HG02678 (cell line): ENCODE results near the gene CALML3.
"Not testable (repeated sequence)": the region's sequence is repeated elsewhere in the genome, so short reads cannot be mapped to it uniquely, and the experiment has no call there.

Source experiments
- ATAC-seq: cut with Tn5 transposase; IDR thresholded peaks from one replicate; pipeline ENCODE4 v1.9.1; 2021; ENCODE audit warnings: mild to moderate bottlenecking, moderate library complexity; ENCODE audit not compliant: unreplicated experiment

Gene CALML3

DNA sequence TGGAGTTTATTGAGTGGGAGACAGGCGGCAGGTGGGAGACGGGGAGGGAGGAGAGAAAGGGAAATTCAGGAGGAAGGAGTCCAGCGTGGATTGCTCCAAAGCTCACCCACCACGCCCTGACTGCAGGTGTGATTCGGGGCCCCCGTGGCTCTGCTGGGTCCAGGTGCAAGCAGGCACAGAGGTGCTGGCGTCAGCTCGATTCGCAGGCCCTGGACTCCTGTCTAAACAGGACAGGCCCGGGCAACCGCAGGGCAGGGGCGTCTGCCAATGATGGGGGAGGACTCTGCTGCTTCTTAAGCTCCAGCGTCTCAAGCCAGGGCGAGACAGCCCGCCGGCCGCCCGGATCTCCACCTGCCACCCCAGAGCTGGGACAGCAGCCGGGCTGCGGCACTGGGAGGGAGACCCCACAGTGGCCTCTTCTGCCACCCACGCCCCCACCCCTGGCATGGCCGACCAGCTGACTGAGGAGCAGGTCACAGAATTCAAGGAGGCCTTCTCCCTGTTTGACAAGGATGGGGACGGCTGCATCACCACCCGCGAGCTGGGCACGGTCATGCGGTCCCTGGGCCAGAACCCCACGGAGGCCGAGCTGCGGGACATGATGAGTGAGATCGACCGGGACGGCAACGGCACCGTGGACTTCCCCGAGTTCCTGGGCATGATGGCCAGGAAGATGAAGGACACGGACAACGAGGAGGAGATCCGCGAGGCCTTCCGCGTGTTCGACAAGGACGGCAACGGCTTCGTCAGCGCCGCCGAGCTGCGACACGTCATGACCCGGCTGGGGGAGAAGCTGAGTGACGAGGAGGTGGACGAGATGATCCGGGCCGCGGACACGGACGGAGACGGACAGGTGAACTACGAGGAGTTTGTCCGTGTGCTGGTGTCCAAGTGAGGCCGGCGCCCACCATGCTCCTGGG lies at the start of gene CALML3:
TSS of gene CALML3 (plus strand) at position 321 of the 920 bp plus-strand sequence. CDS start at position 446, 125 bp downstream.
- no peak for ATAC-seq

DNA sequence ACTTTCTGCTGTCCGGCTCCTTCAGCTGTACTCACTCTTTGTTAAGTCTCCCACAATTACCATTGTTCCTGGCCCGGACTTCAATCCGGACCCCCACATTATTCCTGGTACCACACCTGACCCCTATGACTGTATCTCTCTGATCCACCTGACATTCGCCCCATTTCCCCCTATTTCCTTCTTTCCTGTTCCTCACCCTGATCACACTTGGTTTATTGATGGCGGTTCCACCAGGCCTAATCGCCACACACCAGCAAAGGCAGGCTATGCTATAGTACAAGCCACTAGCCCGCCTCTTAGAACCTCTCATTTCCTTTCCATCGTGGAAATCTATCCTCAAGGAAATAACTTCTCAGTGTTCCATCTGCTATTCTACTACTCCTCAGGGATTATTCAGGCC lies 49.7 kb upstream of the CALML3 start:
- not testable (repeated sequence) for ATAC-seq

GRCh38 chr10:5475974-5476807 lies 48.6 kb upstream of the CALML3 start:
- not testable (repeated sequence) for ATAC-seq

DNA sequence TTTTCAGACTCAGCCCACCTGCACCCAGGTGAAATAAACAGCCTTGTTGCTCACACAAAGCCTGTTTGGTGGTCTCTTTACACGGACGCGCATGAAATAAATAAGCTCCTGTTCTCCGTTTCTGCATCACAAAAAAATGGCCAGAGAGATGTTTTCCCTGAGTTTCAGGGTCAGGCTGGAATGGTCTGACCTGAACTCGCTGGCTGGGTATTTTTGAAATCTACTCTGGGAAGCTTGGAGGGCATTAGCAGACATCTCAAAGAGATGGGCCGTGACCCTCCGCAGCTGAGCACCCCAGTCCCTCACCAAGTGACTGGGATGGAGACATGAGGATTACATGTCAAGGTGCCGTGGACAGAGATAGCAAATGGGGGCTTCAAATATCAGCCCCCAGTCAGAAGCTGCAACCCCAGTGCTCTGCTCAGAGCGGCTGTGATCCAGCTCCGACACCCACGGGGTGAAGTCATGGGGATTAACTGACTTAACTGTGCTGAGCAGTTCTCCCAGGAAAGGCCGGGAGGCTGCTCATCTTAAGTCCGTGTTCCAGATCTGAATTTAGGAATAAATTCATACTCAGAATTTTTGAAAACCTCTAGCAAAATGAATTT lies 47.7 kb upstream of the CALML3 start:
- ATAC-seq: no peak

DNA sequence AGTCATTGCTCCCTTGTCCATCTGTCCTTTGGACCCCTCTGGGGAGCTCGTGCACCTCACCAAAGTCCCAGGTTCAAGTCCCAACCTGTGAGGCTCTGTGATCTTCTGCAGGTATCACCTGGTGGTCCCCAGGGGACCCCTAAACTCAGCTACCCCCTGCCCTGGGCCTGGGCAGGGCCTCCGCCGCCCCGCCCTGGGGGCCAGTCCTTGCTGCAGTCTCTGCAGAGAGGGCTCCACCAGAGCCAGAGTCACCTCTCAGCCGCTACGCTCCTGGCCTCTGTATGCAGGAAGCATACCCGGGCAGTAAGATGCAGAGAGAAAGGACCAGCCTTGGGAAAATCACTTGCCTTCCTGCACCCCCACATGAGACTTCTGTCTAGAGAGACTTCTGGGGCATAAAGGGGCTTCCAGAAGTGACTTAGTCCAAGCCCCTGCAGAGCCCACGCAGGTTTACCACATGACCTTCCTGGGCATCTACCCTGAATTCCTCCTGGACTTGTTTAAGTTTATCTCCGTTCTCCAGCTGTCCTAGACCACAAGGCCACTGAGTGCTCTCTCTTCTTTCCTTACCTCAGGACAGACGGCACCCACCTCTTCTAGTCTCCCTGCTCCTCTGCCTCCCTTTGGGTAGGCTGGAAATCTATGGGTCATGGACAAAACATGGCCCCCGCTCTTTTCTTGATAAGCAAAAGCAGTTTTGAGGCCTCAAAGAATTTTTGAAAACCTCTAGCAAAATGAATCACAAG lies 46.6 kb upstream of the CALML3 start:
- no peak for ATAC-seq

- ATAC-seq: no peak
These were observed 46.0 kb upstream of the CALML3 start for GRCh38 chr10:5478694-5479305.

- ATAC-seq: no peak
These were observed 45.1 kb upstream of the CALML3 start for GRCh38 chr10:5479481-5480161.

DNA sequence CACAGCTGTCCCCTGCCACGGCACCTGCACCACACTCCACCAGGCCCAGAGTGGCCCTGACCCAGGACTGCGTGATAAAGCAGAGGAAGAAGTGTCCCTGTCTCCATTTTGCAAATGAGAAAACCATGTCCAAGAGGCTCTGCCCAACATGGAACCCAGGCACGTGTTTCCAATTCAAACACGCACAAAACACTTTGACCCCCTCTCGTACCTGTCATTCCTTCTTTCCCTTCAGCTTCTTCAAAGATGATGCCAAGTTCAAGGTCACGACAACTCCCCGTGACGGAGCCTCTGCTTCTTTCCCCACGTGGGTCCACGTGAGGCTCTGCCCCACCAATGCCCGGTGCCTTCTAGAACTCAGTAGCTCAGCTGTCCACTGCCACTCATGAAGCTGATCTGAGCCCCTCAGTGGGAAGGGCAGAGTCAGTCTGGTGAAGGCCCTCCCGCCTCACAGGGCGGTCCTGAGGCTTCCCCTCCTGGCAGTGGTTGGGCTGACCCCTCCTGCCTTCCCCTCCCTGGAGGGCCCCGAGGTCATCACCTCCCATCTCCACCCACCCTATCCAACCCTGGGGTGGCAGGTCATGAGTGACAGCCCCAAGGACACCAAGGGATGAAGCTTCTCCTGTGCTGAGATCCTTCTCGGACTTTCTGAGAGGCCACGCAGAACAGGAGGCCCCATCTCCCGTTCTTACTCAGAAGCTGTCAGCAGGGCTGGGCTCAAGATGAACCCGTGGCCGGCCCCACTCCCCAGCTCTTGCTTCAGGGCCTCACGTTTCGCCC lies 44.4 kb upstream of the CALML3 start:
- no peak for ATAC-seq

DNA sequence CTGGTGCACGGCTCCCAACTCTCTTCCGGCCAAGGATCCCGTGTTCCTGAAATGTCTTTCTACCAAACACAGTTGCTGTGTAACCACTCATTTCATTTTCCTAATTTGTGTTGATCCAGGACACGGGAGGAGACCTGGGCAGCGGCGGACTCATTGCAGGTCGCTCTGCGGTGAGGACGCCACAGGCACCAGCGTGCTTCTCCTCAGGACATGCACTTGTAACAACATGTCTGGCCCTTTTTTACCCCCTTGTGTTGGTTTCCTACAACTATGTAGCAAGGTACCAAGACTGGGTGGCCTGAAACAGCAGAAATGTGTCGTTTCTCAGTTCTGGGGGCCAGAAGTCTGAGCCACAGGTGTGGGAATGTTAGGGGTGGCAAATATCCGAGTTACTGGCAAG lies 43.6 kb upstream of the CALML3 start:
- ATAC-seq: no peak

DNA sequence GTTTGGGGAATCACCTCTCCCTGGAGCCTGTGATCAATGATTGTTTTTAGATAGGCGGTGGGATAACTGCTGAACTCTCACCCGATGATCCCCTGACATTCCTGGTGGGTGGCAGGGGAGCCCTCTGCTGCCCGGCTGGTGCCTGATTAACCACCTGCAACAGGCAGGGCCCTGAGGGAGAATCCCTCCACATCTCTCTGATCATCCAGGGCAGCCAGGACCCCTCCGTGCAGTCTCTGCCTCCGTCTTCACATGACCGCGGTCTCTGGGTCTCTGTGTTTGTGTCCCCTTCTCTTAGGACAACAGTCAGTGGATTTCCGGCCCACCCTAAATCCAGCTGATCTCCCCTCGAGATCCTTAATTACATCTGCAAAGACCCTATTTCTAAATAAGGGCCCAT lies 42.7 kb upstream of the CALML3 start:
- ATAC-seq: no peak

DNA sequence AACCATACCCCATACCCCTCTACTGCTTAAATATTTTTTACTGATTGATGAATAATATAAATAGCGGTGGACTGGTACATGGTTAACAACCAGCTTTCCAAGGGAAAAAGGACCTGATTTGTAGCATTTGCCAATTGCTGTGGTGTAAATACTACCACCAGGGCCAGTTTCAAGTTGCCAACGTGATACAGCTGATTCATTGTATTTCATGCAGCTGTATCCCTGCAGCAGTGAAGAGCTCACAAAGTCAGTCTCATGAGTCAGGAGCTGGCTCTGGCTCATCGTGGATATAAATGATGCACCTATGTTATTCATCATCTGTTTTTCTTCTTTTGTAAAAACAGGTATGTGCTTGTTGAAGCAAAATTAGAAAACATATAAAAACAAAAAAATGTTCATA lies 40.6 kb upstream of the CALML3 start:
- ATAC-seq: no peak

DNA sequence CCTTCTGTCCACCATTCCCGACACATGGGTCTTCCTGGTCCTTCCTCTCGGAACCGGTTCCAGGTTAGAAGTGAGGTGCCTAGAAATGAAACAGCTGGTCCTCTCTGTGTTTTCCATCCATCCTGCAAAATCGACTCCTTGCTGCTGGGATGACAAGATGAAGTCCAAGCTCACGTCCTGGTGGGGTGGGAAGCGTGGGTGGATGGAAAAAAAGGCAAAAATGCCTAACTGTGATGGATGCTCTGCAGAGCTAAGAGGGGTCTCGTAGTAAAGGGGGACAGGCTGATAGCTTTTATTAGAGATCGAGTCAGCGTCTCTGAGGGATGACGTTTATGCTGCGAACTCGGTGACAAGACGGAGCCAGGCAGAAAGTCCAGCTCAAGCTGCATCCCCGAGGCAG lies 39.5 kb upstream of the CALML3 start:
- no peak for ATAC-seq

- ATAC-seq: no peak
These were observed 38.6 kb upstream of the CALML3 start for GRCh38 chr10:5485948-5486852.

DNA sequence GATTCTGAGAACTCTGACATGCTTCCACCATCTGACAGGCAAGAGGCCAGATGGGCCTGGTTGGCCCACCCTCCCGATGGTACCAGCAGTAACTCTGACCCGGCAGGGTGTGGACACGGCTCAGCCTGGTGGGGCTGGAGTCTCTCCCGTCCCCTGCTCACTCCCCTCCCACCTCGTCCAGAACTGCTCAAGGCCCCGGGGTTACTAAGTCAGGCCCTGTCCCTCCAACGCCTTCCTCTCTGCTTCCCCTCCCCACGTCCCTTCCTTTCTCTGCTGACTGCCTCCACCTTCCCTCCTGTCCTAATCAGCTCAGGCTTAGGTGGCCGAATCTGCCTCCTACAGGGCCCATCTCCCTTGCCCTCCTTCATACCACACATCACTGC lies 37.9 kb upstream of the CALML3 start:
- no peak for ATAC-seq

- ATAC-seq: no peak
These were observed 36.2 kb upstream of the CALML3 start for GRCh38 chr10:5488272-5489161.

- no peak for ATAC-seq
These were observed 34.7 kb upstream of the CALML3 start for GRCh38 chr10:5490032-5490431.
